Prostate gland (tissue), 2 donors: ENCODE data around the gene POLR3C. TPM values are rescaled to one million over a fixed set of nuclear protein-coding genes. Genes with fewer than 3 reads are reported as not detected.

Experiments used
- DNase-seq: peaks from one replicate; pipeline ENCODE4 v3.0.0-alpha.2; 2019; ENCODE audit warnings: low spot score
- H3K27ac ChIP-seq, 2 donors: fragments of 200-600 bp; sonication (generic); 2 replicates each; pipeline ENCODE4 v1.5.1; 2017 to 2019
- H3K27me3 ChIP-seq: fragments of 200-600 bp; sonication (generic); replicated peaks from 2 replicates; pipeline ENCODE4 v1.5.1; 2019; ENCODE audit not compliant: insufficient read depth
- H3K36me3 ChIP-seq, 2 donors: fragments of 200-600 bp; sonication (generic); 1 replicate in 1 of 2; 2 replicates in 1 of 2; pipeline versions ENCODE4 v1.5.1 to v1.8.1; 2017 to 2019
- H3K4me1 ChIP-seq: fragments of 200-600 bp; sonication (generic); replicated peaks from 2 replicates; pipeline ENCODE4 v1.5.1; 2019
- H3K4me3 ChIP-seq, 2 donors: fragments of 200-600 bp; sonication (generic); 2 replicates each; pipeline ENCODE4 v1.5.1; 2017 to 2019
- H3K9me3 ChIP-seq: fragments of 200-600 bp; sonication (generic); 2 replicates; pipeline ENCODE4 v1.5.1; 2017
- CTCF ChIP-seq, 4 experiments: fragments of 200-600 bp in 2 of 4; fragments of 450-650 bp in 2 of 4; sonication (generic) in 2 of 4; IDR thresholded peaks; 1 replicate in 3 of 4; 2 replicates in 1 of 4; pipeline ENCODE4 v1.5.1; 2016 to 2019; ENCODE audit warnings: antibody characterized with exemption in 4 of 4, mild to moderate bottlenecking in 2 of 4, moderate library complexity in 2 of 4
- POLR2A ChIP-seq: fragments of 450-650 bp; IDR thresholded peaks from one replicate; pipeline ENCODE4 v1.6.1; 2016; ENCODE audit warnings: antibody characterized with exemption, mild to moderate bottlenecking
- POLR2AphosphoS5 ChIP-seq: sonication (generic); formaldehyde crosslinking; IDR thresholded peaks from one replicate; pipeline ENCODE4 v1.6.1; 2017; ENCODE audit warnings: antibody characterized with exemption
- WGBS: methylation state at CpG from one replicate; pipeline ENCODE4 v1.1.5; 2018; 5-methylcytosine and 5-hydroxymethylcytosine counted together
- intact Hi-C: fragments of 100-400 bp; cut with DNase I; formaldehyde crosslinking; loops from one replicate; pipeline ENCODE4 v1.14.2; 2022
- total RNA-seq, 2 donors: library from RNA; depleted of rRNA; stranded (reverse); fragments of >200 nt; gene quantifications; one replicate each; pipeline ENCODE4 v1.1.0, GENCODE V29; 2016

POLR3C gene
- total RNA-seq, 2 donors from 2014 or later, result 22.5 to 48.0 TPM

GRCh38 chr1:145879775-145880174 lies 55.8 kb downstream of the POLR3C start:
- H3K4me1 ChIP-seq, result no peaks in the 10 kb centered on the region
- intact Hi-C loops, result no loop called here
- no peaks in the 10 kb centered on the region for H3K27me3 ChIP-seq
- DNase-seq, result no peak
- TF ChIP-seq POLR2AphosphoS5 (no peak), POLR2A (no peak)
- H3K36me3 ChIP-seq, result no peaks in the 10 kb centered on the region
- H3K4me3 ChIP-seq, result no peak overlapping the region
- no peak overlapping the region for H3K27ac ChIP-seq
- WGBS, result 27% methylated on average over 5 of the region's 5 CpGs
- no peaks in the 10 kb centered on the region for H3K9me3 ChIP-seq

GRCh38 chr1:145884675-145885074 lies 60.7 kb downstream of the POLR3C start:
- no peak for TF ChIP-seq POLR2AphosphoS5
- no peak for TF ChIP-seq POLR2A
- no peak for TF ChIP-seq CTCF (IDR thresholded peaks at IDR 0.05)
- intact Hi-C loops, result no loop called here
- H3K27ac ChIP-seq, result no peak overlapping the region
- H3K9me3 ChIP-seq, result no peaks in the 10 kb centered on the region
- DNase-seq, result no peak
- H3K36me3 ChIP-seq, result no peaks in the 10 kb centered on the region
- H3K4me3 ChIP-seq, result no peak overlapping the region
- no peaks in the 10 kb centered on the region for H3K4me1 ChIP-seq
- 88% methylated on average over 1 of the region's 1 CpG for WGBS
- no peaks in the 10 kb centered on the region for H3K27me3 ChIP-seq

GRCh38 chr1:145885738-145886287 lies 61.8 kb downstream of the POLR3C start, which contains the start of gene ANKRD35:
Gene ANKRD35 (minus strand): TSS chr1:145885866. CDS start chr1:145885758, 108 bp downstream.
- H3K4me1 ChIP-seq, result peaks cover 4% of the 10 kb centered on the region
- H3K27me3 ChIP-seq, result no peaks in the 10 kb centered on the region
- peak within 1 kb of the TSS; percentile 38 to 46 for H3K27ac ChIP-seq
- peak; percentile 12 for TF ChIP-seq POLR2A
- peak; percentile 40 for TF ChIP-seq POLR2AphosphoS5
- no peak for TF ChIP-seq CTCF (IDR thresholded peaks at IDR 0.05)
- peak within 1 kb of the TSS; percentile 48 to 61 for H3K4me3 ChIP-seq
- 2% methylated on average over 27 of the region's 36 CpGs for WGBS
- DNase-seq, result peak; percentile 78
- no peaks in the 10 kb centered on the region for H3K9me3 ChIP-seq
- no peaks in the 10 kb centered on the region for H3K36me3 ChIP-seq
- intact Hi-C loops, result no loop called here

- TF ChIP-seq CTCF (IDR thresholded peaks at IDR 0.05) (no peak), POLR2A (no peak)
- no peak for DNase-seq
- peaks cover 4% of the 10 kb centered on the region for H3K4me1 ChIP-seq
- intact Hi-C loops, result no loop called here
- peak overlapping the region; percentile 48 to 61 for H3K4me3 ChIP-seq
- WGBS, result 55% methylated on average over 11 of the region's 11 CpGs
- no peaks in the 10 kb centered on the region for H3K36me3 ChIP-seq
- H3K27me3 ChIP-seq, result no peaks in the 10 kb centered on the region
- H3K9me3 ChIP-seq, result no peaks in the 10 kb centered on the region
- peak overlapping the region; percentile 38 to 46 for H3K27ac ChIP-seq
These were observed 62.4 kb downstream of the POLR3C start for GRCh38 chr1:145886390-145886789.

- no peaks in the 10 kb centered on the region for H3K36me3 ChIP-seq
- H3K27me3 ChIP-seq, result no peaks in the 10 kb centered on the region
- intact Hi-C loops, result no loop called here
- no peaks in the 10 kb centered on the region for H3K9me3 ChIP-seq
- DNase-seq, result no peak
- H3K4me1 ChIP-seq, result peaks cover 8% of the 10 kb centered on the region
- no peak overlapping the region for H3K27ac ChIP-seq
- WGBS, result 78% methylated on average over 8 of the region's 8 CpGs
- no peak for TF ChIP-seq POLR2AphosphoS5
- TF ChIP-seq POLR2A, result no peak
- TF ChIP-seq CTCF (IDR thresholded peaks at IDR 0.05), result no peak
- no peak overlapping the region for H3K4me3 ChIP-seq
These were observed 62.8 kb downstream of the POLR3C start for GRCh38 chr1:145886816-145887215.
